Small intestine (tissue), 16 donors: Measurements from ENCODE around the gene MPIG6B. TPM values are rescaled to one million over a fixed set of nuclear protein-coding genes. Genes with fewer than 3 reads are reported as not detected.
A peak's percentile ranks its signal among the peaks of the same experiment; 100 is the strongest.

ENCODE experiments used
- DNase-seq, 2 donors: peaks; one replicate each; pipeline versions ENCODE4 v3.0.0 to v3.0.0-alpha.2; 2013
- FAIRE-seq: peaks from 2 replicates; lab custom pipeline; 2012; peaks lifted over from hg19 to GRCh38; lab: Jason Lieb, UNC
- H3K27ac ChIP-seq, 3 donors: one replicate each; pipeline ENCODE4 v1.5.1; 2013; ENCODE audit warnings: low read length in 2 of 3, mild to moderate bottlenecking in 2 of 3, control low read depth in 1 of 3, inconsistent platforms in 1 of 3, low read depth in 1 of 3, moderate library complexity in 1 of 3
- H3K27me3 ChIP-seq, 3 donors: one replicate each; pipeline ENCODE4 v1.6.1; 2013; ENCODE audit warnings: low read length in 3 of 3, inconsistent platforms in 1 of 3; ENCODE audit not compliant: control insufficient read depth in 3 of 3, insufficient read depth in 3 of 3
- H3K36me3 ChIP-seq, 3 donors: one replicate each; pipeline ENCODE4 v1.6.1; 2013; ENCODE audit warnings: low read length in 3 of 3, inconsistent platforms in 1 of 3, low read depth in 1 of 3, mild to moderate bottlenecking in 1 of 3, moderate library complexity in 1 of 3; ENCODE audit not compliant: control insufficient read depth in 3 of 3, insufficient read depth in 2 of 3
- H3K4me1 ChIP-seq, 3 donors: one replicate each; pipeline ENCODE4 v1.6.1; 2013; ENCODE audit warnings: low read length in 2 of 3, inconsistent platforms in 1 of 3, low read depth in 1 of 3, mild to moderate bottlenecking in 1 of 3, moderate library complexity in 1 of 3; ENCODE audit not compliant: control insufficient read depth in 3 of 3, insufficient read depth in 2 of 3
- H3K4me3 ChIP-seq, 3 donors: one replicate each; pipeline ENCODE4 v1.5.1; 2013; ENCODE audit warnings: low read length in 3 of 3, control low read depth in 1 of 3, inconsistent platforms in 1 of 3, low read depth in 1 of 3, mild to moderate bottlenecking in 1 of 3, moderate library complexity in 1 of 3
- H3K9me3 ChIP-seq, 2 donors: one replicate each; pipeline ENCODE4 v1.6.1; 2013; ENCODE audit warnings: low read depth in 1 of 2, low read length in 1 of 2; ENCODE audit not compliant: control insufficient read depth in 2 of 2, insufficient read depth in 1 of 2
- WGBS, 3 donors: extraction: QIAGEN DNeasy Blood & Tissue Kit; methylation state at CpG; one replicate each; pipeline ENCODE4 v1.1.7; 2013; 5-methylcytosine and 5-hydroxymethylcytosine counted together
- long read RNA-seq, 10 donors: transcript quantifications; one replicate each; lab custom pipeline, GENCODE V29; 2026
- polyA plus RNA-seq, 4 donors: library from polyadenylated mRNA; stranded (reverse) in 3 of 4; unstranded in 1 of 4; fragments of 200-250 nt in 3 of 4; fragments of 120-200 nt in 1 of 4; gene quantifications; one replicate each; pipeline versions ENCODE4 v1.2.1 to v1.2.3, GENCODE V29; 2013
- donor health status: healthy with polysubstance abuse.
- donor health status: control.
- donor health status: control.
- donor health status: Bipolar disorder and iron deficiency.
- donor health status: healthy.

MPIG6B gene
- polyA plus RNA-seq: under 1 TPM in 2 of 4 donors, not detected in 2; 0.13 to 0.59 TPM
- long read RNA-seq, donor 1, partial matches to known transcripts: 580 of 1,557 reads
- long read RNA-seq, donor 1, other reads (novel, unspliced or antisense): 977 of 1,557 reads
- long read RNA-seq, donor 2: 0 reads
- long read RNA-seq, donor 3: 0 reads
- long read RNA-seq, donor 4: 0 reads
- long read RNA-seq, donor 5: 0 reads
- long read RNA-seq, donor 6: 0 reads
- long read RNA-seq, donor 7: 0 reads
- long read RNA-seq, donor 8: 0 reads
- long read RNA-seq, donor 9: 0 reads
- long read RNA-seq, donor 10: 0 reads

GRCh38 chr6:31723245-31723979 is at the start of gene MPIG6B:
Gene MPIG6B, plus strand, starts transcription at chr6:31723373. Its CDS starts 11 bp downstream, at chr6:31723384.
- Histone ChIP-seq H3K36me3 (peaks cover 0 to 39% (median 0%) of the 10 kb centered on the region in 3 donors), H3K27me3 (no peaks in the 10 kb centered on the region), H3K4me3 (no peak within 1 kb of the TSS), H3K27ac (no peak within 1 kb of the TSS), H3K4me1 (peaks cover 1 to 18% (median 3%) of the 10 kb centered on the region in 3 donors), H3K9me3 (no peaks in the 10 kb centered on the region)
- 77 to 91% (median 83%) methylated on average over 45 to 46 of the region's 46 CpGs for WGBS, 3 donors
- DNase-seq: no peak
- FAIRE-seq: no peak

- WGBS, 3 donors: 83 to 88% (median 86%) methylated on average over 4 of the region's 4 CpGs
- no peak overlapping the region for H3K27ac ChIP-seq
- H3K27me3 ChIP-seq: no peaks in the 10 kb centered on the region
- peaks cover 6 to 32% (median 6%) of the 10 kb centered on the region in 3 donors for H3K36me3 ChIP-seq
- no peaks in the 10 kb centered on the region for H3K9me3 ChIP-seq
- FAIRE-seq (no peak), DNase-seq (no peak)
- peaks cover 0 to 12% (median 4%) of the 10 kb centered on the region in 3 donors for H3K4me1 ChIP-seq
- no peak overlapping the region for H3K4me3 ChIP-seq
Measured at GRCh38 chr6:31676322-31676903, 46.8 kb upstream of the MPIG6B start.

- no peak for FAIRE-seq
Measured at GRCh38 chr6:31676904-31677303, 46.3 kb upstream of the MPIG6B start.

DNA sequence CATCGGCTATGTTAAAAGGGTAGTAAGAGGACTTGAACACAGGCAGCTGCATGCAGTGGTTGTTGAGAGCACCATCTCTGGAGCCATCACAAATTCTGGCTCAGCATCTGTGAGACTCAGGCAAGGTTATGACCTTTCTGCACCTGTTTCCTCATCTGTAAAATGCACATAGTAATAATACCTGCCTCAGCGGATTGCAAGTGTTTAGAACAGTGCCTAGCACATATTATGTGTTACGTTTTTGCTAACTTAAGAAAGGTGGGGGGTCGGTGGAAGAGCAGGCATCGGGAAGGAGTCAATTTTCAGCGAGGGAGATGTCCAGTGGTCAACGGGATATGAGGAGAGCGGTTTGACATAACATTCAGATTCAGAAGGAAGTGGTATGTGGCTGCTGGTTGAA is 45.2 kb upstream of the MPIG6B start:
- Histone ChIP-seq H3K27ac (no peak overlapping the region), H3K27me3 (no peaks in the 10 kb centered on the region), H3K9me3 (no peaks in the 10 kb centered on the region), H3K4me3 (no peak overlapping the region), H3K4me1 (peaks cover 0 to 20% (median 4%) of the 10 kb centered on the region in 3 donors), H3K36me3 (peaks cover 0 to 17% (median 0%) of the 10 kb centered on the region in 3 donors)
- no peak for FAIRE-seq
- no peak for DNase-seq
- WGBS, 3 donors: 74 to 81% (median 80%) methylated on average over 8 of the region's 8 CpGs

More at GRCh38 chr6:31676904-31677303, 46.3 kb upstream of the MPIG6B start:
- Histone ChIP-seq H3K36me3 (peaks cover 2 to 27% (median 3%) of the 10 kb centered on the region in 3 donors), H3K27me3 (no peaks in the 10 kb centered on the region), H3K4me1 (peaks cover 0 to 17% (median 4%) of the 10 kb centered on the region in 3 donors), H3K4me3 (no peak overlapping the region), H3K27ac (no peak overlapping the region), H3K9me3 (no peaks in the 10 kb centered on the region)
- 70 to 84% (median 79%) methylated on average over 6 of the region's 6 CpGs for WGBS, 3 donors
- DNase-seq: no peak

GRCh38 chr6:31680226-31681134 is 42.7 kb upstream of the MPIG6B start, which contains the start of gene LY6G5C:
Gene LY6G5C, minus strand, starts transcription at chr6:31681067. Its CDS starts 694 bp downstream, at chr6:31680373.
- H3K4me3 ChIP-seq: peak within 1 kb of the TSS; percentile 38 to 57 (median 45)

GRCh38 chr6:31681135-31681671 is 42.0 kb upstream of the MPIG6B start:
- Histone ChIP-seq H3K27ac (peak overlapping the region; percentile 52 to 88 (median 77)), H3K4me3 (peak overlapping the region; percentile 38 to 57 (median 45)), H3K36me3 (peaks cover 0 to 30% (median under 1%) of the 10 kb centered on the region in 3 donors), H3K4me1 (peaks cover 0 to 33% (median 4%) of the 10 kb centered on the region in 3 donors), H3K27me3 (no peaks in the 10 kb centered on the region), H3K9me3 (no peaks in the 10 kb centered on the region)
- FAIRE-seq (no peak), DNase-seq (peak; percentile 42 to 75)
- 0 to 2% (median 1%) methylated on average over 20 to 40 of the region's 40 CpGs for WGBS, 3 donors

More at GRCh38 chr6:31680226-31681134, 42.7 kb upstream of the MPIG6B start, which contains the start of gene LY6G5C:
- no peak for FAIRE-seq
- Histone ChIP-seq H3K27ac (peak within 1 kb of the TSS; percentile 52 to 88 (median 77)), H3K4me1 (peaks cover 0 to 33% (median 4%) of the 10 kb centered on the region in 3 donors), H3K27me3 (no peaks in the 10 kb centered on the region), H3K9me3 (no peaks in the 10 kb centered on the region), H3K36me3 (peaks cover 0 to 23% (median 0%) of the 10 kb centered on the region in 3 donors)
- peak; percentile 83 to 89 for DNase-seq
- WGBS, 3 donors: 13 to 17% (median 13%) methylated on average over 17 of the region's 17 CpGs

GRCh38 chr6:31683591-31683990 is 39.6 kb upstream of the MPIG6B start:
- Histone ChIP-seq H3K4me3 (peak overlapping the region in 2 of 3 donors; percentile 18 to 57), H3K4me1 (peaks cover 0 to 33% (median 4%) of the 10 kb centered on the region in 3 donors), H3K27me3 (no peaks in the 10 kb centered on the region), H3K27ac (peak overlapping the region; percentile 49 to 88 (median 72)), H3K9me3 (no peaks in the 10 kb centered on the region), H3K36me3 (peaks cover 3 to 49% (median 8%) of the 10 kb centered on the region in 3 donors)
- peak in 1 of 2 donors; percentile 44 for DNase-seq
- no peak for FAIRE-seq
- WGBS, 3 donors: 43 to 65% (median 60%) methylated on average over 13 of the region's 13 CpGs
